ENCODE results near the gene OLR1. TPM values are rescaled to one million over a fixed set of nuclear protein-coding genes. Genes with fewer than 3 reads are reported as not detected.

Gene OLR1
- total and polyA plus RNA-seq, 2 donors (not counting 3 experiments of a cell fraction or from before 2014, with no cell fraction given) = not detected

DNA sequence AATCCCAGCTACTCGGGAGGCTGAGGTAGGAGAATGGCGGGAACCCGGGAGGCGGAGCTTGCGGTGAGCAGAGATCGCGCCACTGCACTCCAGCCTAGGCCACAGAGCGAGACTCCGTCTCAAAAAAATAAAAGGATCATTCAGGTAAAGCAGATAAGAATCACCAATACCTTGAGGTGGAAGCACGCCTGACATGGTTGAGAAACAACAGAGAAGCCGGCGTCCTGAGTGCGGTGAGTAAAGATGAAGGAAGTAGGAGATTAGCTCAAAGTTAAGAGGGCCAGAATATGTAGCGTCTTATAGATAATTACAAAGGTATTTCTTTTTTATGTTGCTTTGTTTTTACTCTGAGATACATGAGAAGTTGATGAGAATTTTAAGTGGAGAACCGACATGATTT lies 56.6 kb downstream of the OLR1 start:
- H3K4me1 ChIP-seq (ENCODE audit: control insufficient read depth, extremely low read depth, insufficient read depth, low read length) = no peaks in the 10 kb centered on the region
- dilution Hi-C loops (cut with MboI; ENCODE audit: extremely low pct_ligation_motif_present, low sequenced_read_pairs) = no loop called here
- CTCF ChIA-PET = interaction anchor here (1.7 to 2.1 kb wide), 2 partner anchors 11 to 105 kb away, joined by 4 to 9 read pairs; partner anchors contain the start of gene CLEC12B
- H2AFZ ChIP-seq (ENCODE audit: low read depth, low read length) = no peak overlapping the region
- no peaks in the 10 kb centered on the region for H3K27me3 ChIP-seq (ENCODE audit: control insufficient read depth in 2 of 2, insufficient read depth in 2 of 2, low read length in 2 of 2)
- no peak overlapping the region for H3K4me2 ChIP-seq (ENCODE audit: insufficient read depth, low read length)
- H3K9me1 ChIP-seq (replicated peaks; ENCODE audit: control insufficient read depth, extremely low read depth, insufficient read depth, low read length) = no peaks in the 10 kb centered on the region
- BruUV-seq (replicated peaks) = no TSS peak
- FAIRE-seq (no peak), DNase-seq (ENCODE audit: low read depth, low spot score) (no peak)
- POLR2A ChIA-PET = no interaction called here
- H3K27ac ChIP-seq (ENCODE audit: insufficient read depth, low read depth, low read length) = no peak overlapping the region
- H3K36me3 ChIP-seq (ENCODE audit: control insufficient read depth in 2 of 2, extremely low read depth in 1 of 2, insufficient read depth in 2 of 2, low read length in 2 of 2) = no peaks in the 10 kb centered on the region
- H3K79me2 ChIP-seq (ENCODE audit: control insufficient read depth, insufficient read depth, low read length) = no peaks in the 10 kb centered on the region
- H3K4me3 ChIP-seq (replicated peaks in 1 of 3; ENCODE audit: insufficient read depth in 1 of 3, low read depth in 1 of 3, low read length in 3 of 3) = no peak overlapping the region
- no peak for TF ChIP-seq POLR2A (IDR thresholded peaks at IDR 0.05; ENCODE audit: low read depth, low read length)
- no peaks in the 10 kb centered on the region for H3K9me3 ChIP-seq (replicated peaks; ENCODE audit: control insufficient read depth, insufficient read depth, low read length)
- H3K9ac ChIP-seq (replicated peaks; ENCODE audit: extremely low read depth, insufficient read depth, low read length) = no peak overlapping the region
- no peaks in the 10 kb centered on the region for H4K20me1 ChIP-seq (replicated peaks; ENCODE audit: control insufficient read depth, extremely low read depth, insufficient read depth, low read length)
- intact Hi-C loops (cut with micrococcal nuclease) = no loop called here

DNA sequence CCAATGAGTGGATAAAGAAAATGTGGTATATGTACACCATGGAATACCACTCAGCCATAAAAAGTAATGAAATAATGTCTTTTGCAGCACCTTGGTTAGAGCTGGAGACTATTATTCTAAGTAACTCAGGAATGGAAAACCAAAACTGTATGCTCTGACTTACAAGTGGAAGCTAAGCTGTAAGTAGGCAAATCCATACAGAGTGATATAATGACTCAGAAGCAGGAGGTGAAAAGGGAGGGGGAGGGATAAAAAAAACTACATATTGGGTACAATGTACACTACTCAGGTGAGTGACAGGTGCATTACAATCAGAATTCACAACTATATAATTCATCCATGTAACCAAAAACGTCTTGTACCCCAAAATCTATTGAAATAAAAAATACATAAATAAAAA lies 58.0 kb downstream of the OLR1 start:
- POLR2A ChIA-PET = no interaction called here
- H3K36me3 ChIP-seq (ENCODE audit: control insufficient read depth in 2 of 2, extremely low read depth in 1 of 2, insufficient read depth in 2 of 2, low read length in 2 of 2) = no peaks in the 10 kb centered on the region
- TF ChIP-seq, protein P1, sequence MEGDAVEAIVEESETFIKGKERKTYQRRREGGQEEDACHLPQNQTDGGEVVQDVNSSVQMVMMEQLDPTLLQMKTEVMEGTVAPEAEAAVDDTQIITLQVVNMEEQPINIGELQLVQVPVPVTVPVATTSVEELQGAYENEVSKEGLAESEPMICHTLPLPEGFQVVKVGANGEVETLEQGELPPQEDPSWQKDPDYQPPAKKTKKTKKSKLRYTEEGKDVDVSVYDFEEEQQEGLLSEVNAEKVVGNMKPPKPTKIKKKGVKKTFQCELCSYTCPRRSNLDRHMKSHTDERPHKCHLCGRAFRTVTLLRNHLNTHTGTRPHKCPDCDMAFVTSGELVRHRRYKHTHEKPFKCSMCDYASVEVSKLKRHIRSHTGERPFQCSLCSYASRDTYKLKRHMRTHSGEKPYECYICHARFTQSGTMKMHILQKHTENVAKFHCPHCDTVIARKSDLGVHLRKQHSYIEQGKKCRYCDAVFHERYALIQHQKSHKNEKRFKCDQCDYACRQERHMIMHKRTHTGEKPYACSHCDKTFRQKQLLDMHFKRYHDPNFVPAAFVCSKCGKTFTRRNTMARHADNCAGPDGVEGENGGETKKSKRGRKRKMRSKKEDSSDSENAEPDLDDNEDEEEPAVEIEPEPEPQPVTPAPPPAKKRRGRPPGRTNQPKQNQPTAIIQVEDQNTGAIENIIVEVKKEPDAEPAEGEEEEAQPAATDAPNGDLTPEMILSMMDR (IDR thresholded peaks at IDR 0.05; ENCODE audit: extremely low read depth in 1 of 2, insufficient read depth in 1 of 2, low read depth in 1 of 2, low read length in 2 of 2) = no peak
- TF ChIP-seq GATA2 (IDR thresholded peaks at IDR 0.05; ENCODE audit: insufficient read depth, insufficient read length, low read depth, low read length) = no peak
- TF ChIP-seq FOS (IDR thresholded peaks at IDR 0.05; ENCODE audit: borderline replicate concordance, insufficient read depth, low read length) = no peak
- TF ChIP-seq POLR2A (IDR thresholded peaks at IDR 0.05; ENCODE audit: low read depth, low read length) = no peak
- no peak for TF ChIP-seq EZH2 (IDR thresholded peaks at IDR 0.05; ENCODE audit: borderline replicate concordance, low read depth, low read length, severe bottlenecking)
- H3K9me3 ChIP-seq (replicated peaks; ENCODE audit: control insufficient read depth, insufficient read depth, low read length) = no peaks in the 10 kb centered on the region
- no peak overlapping the region for H2AFZ ChIP-seq (ENCODE audit: low read depth, low read length)
- H3K4me1 ChIP-seq (ENCODE audit: control insufficient read depth, extremely low read depth, insufficient read depth, low read length) = no peaks in the 10 kb centered on the region
- no peak for FAIRE-seq
- no peaks in the 10 kb centered on the region for H4K20me1 ChIP-seq (replicated peaks; ENCODE audit: control insufficient read depth, extremely low read depth, insufficient read depth, low read length)
- H3K4me3 ChIP-seq (replicated peaks in 1 of 3; ENCODE audit: insufficient read depth in 1 of 3, low read depth in 1 of 3, low read length in 3 of 3) = no peak overlapping the region
- no TSS peak for BruUV-seq (replicated peaks)
- no peak overlapping the region for H3K4me2 ChIP-seq (ENCODE audit: insufficient read depth, low read length)
- no peaks in the 10 kb centered on the region for H3K79me2 ChIP-seq (ENCODE audit: control insufficient read depth, insufficient read depth, low read length)
- dilution Hi-C loops (cut with MboI; ENCODE audit: extremely low pct_ligation_motif_present, low sequenced_read_pairs) (no loop called here), intact Hi-C loops (cut with micrococcal nuclease) (no loop called here)
- H3K27me3 ChIP-seq (ENCODE audit: control insufficient read depth in 2 of 2, insufficient read depth in 2 of 2, low read length in 2 of 2) = no peaks in the 10 kb centered on the region
- no peak overlapping the region for H3K27ac ChIP-seq (ENCODE audit: insufficient read depth, low read depth, low read length)
- no peaks in the 10 kb centered on the region for H3K9me1 ChIP-seq (replicated peaks; ENCODE audit: control insufficient read depth, extremely low read depth, insufficient read depth, low read length)
- no peak overlapping the region for H3K9ac ChIP-seq (replicated peaks; ENCODE audit: extremely low read depth, insufficient read depth, low read length)
- CTCF ChIA-PET = interaction anchor here (0.6 to 2.1 kb wide), 5 partner anchors 9 to 363 kb away, joined by 3 to 9 read pairs (median 4); partner anchors contain the start of genes CLEC12B and CLEC1A
- DNase-seq (ENCODE audit: low read depth, low spot score) = no peak

Data from endothelial cell of umbilical vein (primary cell).